Right renal pelvis (tissue), 4 donors: Measurements from ENCODE around the gene ATF6B. TPM values are rescaled to one million over a fixed set of nuclear protein-coding genes. Genes with fewer than 3 reads are reported as not detected.
A peak's percentile ranks its signal among the peaks of the same experiment; 100 is the strongest.

Source experiments
- DNase-seq, 4 donors: peaks; one replicate each; pipeline ENCODE4 v3.0.0-alpha.2; 2013; ENCODE audit warnings: low read depth in 4 of 4, low spot score in 3 of 4, missing footprints in 1 of 4
- polyA plus RNA-seq, 4 donors: library from polyadenylated mRNA; unstranded; fragments of 120-200 nt; gene quantifications; one replicate each; pipeline ENCODE4 v1.2.1, GENCODE V29; 2013; ENCODE audit not compliant: insufficient read length in 4 of 4

The ATF6B gene
- polyA plus RNA-seq, 4 donors, result 98.3 to 104 (median 101) TPM

GRCh38 chr6:32137454-32137853, 9.4 kb upstream of the ATF6B start:
- DNase-seq, result no peak

- DNase-seq, result no peak
Measured at GRCh38 chr6:32133786-32134185, 5.7 kb upstream of the ATF6B start.

- DNase-seq, result no peak
Measured at GRCh38 chr6:32132110-32132509, 4.1 kb upstream of the ATF6B start.

GRCh38 chr6:32131439-32131948, 3.4 kb upstream of the ATF6B start:
- no peak for DNase-seq

GRCh38 chr6:32129297-32130088, 1.4 kb upstream of the ATF6B start:
- DNase-seq, result no peak

GRCh38 chr6:32128751-32129296, 778 bp upstream of the ATF6B start:
- no peak for DNase-seq

GRCh38 chr6:32127409-32127716, 683 bp downstream of the ATF6B start:
- DNase-seq, result no peak

- DNase-seq, result no peak
Measured at GRCh38 chr6:32126880-32127279, 1.2 kb downstream of the ATF6B start.

- no peak for DNase-seq
Measured at GRCh38 chr6:32123681-32124080, 4.4 kb downstream of the ATF6B start.

- no peak for DNase-seq
Measured at GRCh38 chr6:32120573-32121059, 7.4 kb downstream of the ATF6B start.

- DNase-seq, result peak in 3 of 4 donors; percentile 67 to 74 (median 73)
Measured at GRCh38 chr6:32118782-32119628, 9.0 kb downstream of the ATF6B start.

GRCh38 chr6:32117461-32117860, 10.6 kb downstream of the ATF6B start:
- DNase-seq, result no peak

GRCh38 chr6:32116674-32117073, 11.4 kb downstream of the ATF6B start:
- DNase-seq, result no peak

- no peak for DNase-seq
Measured at GRCh38 chr6:32115623-32116022, 12.4 kb downstream of the ATF6B start.

GRCh38 chr6:32114796-32115195, 13.2 kb downstream of the ATF6B start:
- no peak for DNase-seq

- no peak for DNase-seq
Measured at GRCh38 chr6:32113386-32114352, 14.4 kb downstream of the ATF6B start.

- no peak for DNase-seq
Measured at GRCh38 chr6:32112431-32112980, 15.5 kb downstream of the ATF6B start.

- no peak for DNase-seq
Measured at GRCh38 chr6:32111424-32112066, 16.5 kb downstream of the ATF6B start.

GRCh38 chr6:32110632-32111031, 17.4 kb downstream of the ATF6B start:
- DNase-seq, result no peak
